C4-2B (cell line): ENCODE measurements around the gene MLLT1.

Source experiments
- ZFX ChIP-seq: fragments of 450-650 bp; IDR thresholded peaks from 2 replicates; pipeline ENCODE4 v1.6.1; 2017
- TF ChIP-seq, protein P1 (sequence below): fragments of 450-650 bp; conservative IDR thresholded peaks from 2 replicates; pipeline ENCODE4 v1.5.1; 2017; ENCODE audit warnings: mild to moderate bottlenecking

DNA sequence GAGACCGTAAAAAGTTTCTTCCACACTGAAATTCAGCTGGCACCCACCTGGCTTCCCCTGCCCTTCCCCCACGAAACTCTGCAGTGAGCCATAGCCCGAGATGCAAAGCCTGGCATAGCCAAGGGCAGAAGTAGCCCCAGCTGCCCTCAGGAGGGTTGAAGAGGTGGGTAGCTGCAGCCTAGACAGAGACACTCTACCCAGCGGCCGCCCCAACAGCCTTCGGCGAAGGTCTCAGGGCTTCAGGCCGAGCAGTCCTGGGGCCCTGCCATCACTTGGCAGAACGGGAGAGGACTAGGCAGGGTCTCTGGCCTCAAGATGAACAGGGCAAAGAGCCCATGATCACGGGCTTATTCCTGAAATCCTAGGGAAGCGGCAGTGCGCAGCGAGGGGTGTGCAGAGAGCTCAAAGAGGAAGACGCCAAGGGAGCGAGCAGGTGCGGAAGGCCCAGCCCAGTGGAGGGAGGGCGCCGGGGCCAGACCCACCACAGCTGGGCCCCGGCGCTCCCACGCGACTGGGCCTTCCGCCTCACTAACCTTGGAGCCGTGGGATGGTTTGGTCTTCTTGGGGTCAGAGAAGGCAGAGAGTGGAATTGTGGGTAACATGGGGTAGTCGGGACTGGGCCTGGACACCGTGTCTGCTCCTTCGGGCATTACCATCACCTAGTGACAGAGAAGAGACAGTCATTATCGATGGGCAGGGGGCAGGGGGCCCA is 53.2 kb downstream of the MLLT1 start:
- TF ChIP-seq, protein P1, sequence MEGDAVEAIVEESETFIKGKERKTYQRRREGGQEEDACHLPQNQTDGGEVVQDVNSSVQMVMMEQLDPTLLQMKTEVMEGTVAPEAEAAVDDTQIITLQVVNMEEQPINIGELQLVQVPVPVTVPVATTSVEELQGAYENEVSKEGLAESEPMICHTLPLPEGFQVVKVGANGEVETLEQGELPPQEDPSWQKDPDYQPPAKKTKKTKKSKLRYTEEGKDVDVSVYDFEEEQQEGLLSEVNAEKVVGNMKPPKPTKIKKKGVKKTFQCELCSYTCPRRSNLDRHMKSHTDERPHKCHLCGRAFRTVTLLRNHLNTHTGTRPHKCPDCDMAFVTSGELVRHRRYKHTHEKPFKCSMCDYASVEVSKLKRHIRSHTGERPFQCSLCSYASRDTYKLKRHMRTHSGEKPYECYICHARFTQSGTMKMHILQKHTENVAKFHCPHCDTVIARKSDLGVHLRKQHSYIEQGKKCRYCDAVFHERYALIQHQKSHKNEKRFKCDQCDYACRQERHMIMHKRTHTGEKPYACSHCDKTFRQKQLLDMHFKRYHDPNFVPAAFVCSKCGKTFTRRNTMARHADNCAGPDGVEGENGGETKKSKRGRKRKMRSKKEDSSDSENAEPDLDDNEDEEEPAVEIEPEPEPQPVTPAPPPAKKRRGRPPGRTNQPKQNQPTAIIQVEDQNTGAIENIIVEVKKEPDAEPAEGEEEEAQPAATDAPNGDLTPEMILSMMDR, result no peak
- TF ChIP-seq ZFX, result no peak
